Measurements from ENCODE around the gene RASSF6.
"Not testable (repeated sequence)": the region's sequence is repeated elsewhere in the genome, so short reads cannot be mapped to it uniquely, and the experiment has no call there.

The RASSF6 gene

DNA sequence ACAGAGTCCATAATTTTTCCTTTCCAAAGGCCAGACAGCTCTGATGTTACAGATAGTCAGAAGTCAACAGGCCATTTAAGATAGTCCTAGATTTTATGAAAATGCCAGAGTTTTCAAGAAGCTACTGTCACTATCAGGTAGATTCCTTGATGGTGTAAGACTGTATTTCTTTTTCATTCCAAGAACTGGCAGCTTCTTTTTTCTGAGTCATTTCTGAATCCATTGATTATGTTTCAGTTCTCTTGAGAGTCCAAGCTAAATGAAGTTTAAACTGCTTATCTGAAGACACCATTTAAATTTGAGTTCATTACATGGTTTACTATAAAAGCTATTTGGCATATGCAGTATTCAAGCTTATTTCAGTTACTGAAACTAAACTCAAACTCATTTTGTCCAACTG is 44.6 kb downstream of the RASSF6 start:
- no peak for DNase-seq

DNA sequence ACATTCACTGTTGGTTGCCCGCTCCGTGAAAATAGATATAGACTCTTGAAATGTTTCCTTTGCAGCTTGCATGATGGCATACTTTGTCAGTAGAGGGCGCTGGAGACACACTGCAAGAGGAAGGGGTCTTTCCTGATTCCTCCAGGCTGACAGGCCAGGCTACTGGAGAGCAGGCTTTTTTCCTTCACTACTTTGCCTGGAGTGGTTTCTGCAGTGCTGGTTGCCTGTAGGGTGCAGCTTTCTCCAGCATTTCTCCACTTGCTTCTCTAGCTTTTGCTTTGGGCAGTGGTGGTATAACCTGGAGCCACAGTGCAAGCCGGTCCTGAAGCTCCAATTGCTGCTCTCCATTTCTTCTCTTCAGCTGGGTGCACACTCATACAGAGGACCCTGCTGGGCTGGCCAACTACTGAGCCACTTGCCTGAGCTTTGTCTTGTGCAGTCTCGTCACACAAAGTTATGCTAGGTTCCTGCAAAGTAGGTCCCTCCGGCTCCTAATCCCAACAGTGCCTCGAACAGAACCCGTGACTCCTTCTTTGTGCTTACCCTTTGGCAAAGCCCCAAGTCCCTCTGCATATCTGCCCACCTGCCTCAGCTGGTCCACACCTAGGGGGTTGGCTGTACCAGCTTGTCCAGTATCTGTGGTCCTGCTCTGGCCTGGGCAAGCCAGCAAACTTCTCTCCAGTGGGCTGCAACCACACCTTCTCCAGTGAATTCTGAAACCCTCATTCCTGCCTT is 46.3 kb downstream of the RASSF6 start:
- peak; percentile 81 for DNase-seq

DNA sequence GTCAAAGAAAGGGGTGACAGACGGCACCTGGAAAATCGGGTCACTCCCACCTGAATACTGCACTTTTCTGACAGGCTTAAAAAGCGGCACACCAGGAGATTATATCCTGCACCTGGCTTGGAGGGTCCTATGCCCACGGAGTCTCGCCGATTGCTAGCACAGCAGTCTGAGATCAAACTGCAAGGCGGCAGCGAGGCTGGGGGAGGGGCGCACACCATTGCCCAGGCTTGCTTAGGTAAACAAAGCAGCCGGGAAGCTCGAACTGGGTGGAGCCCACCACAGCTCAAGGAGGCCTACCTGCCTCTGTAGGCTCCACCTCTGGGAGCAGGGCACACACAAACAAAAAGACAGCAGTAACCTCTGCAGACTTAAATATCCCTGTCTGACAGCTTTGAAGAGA is 69.4 kb downstream of the RASSF6 start:
- DNase-seq, result not testable (repeated sequence)

DNA sequence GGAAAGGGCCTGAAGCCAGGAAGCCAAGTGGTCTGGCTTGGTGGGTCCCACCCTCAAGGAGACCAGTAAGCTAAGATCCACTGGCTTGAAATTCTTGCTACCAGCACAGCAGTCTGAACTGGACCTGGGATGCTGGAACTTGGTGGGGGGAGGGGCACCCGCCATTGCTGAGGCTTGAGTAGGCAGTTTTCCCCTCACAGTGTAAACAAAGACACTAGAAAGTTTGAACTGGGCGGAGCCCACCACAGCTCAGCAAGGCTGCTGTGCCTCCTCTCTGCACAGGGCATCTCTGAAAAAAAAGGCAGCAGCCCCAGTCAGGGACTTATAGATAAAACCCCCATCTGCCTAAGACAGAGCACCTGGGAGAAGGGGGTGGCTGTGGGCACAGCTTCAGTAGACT is 75.6 kb downstream of the RASSF6 start:
- no peak for DNase-seq

DNA sequence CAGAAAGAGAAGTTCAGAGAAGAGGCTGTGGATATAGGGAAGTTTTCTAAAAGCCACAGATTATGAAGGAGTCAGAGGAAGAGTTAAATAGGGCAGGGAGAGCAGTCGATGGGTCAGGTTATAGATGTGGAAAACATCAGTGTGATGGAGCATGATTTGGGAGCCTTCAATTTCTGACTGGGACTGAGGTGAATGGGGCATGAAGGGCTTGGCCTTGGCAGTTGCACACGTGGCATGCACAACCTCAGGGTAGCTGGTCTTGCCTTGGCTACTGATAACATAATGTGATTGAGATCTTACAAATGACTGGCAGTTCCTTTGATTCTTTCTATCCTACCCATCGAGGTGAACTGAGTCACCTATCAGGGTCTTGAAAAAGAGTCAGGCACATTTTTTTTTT is 79.0 kb downstream of the RASSF6 start:
- no peak for DNase-seq

DNA sequence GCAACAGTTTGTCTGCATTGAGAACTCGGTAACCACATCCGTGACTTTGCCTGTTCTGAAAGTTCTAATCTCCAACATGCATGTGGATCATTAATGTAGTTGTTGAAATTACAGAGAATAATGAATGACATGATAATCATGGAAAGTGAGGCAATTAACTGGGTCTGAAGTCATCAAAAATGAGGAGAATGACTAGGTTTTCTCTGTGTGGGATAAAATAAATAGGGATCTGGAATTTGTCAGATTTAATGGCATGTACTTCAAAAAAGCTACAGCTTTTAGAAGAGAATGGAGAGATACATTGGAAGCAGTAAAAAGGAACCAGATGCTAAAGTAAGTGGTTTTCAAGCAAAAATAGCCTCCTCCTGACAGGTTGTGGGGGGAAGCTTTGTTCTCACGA is 79.4 kb downstream of the RASSF6 start:
- DNase-seq, result no peak

DNA sequence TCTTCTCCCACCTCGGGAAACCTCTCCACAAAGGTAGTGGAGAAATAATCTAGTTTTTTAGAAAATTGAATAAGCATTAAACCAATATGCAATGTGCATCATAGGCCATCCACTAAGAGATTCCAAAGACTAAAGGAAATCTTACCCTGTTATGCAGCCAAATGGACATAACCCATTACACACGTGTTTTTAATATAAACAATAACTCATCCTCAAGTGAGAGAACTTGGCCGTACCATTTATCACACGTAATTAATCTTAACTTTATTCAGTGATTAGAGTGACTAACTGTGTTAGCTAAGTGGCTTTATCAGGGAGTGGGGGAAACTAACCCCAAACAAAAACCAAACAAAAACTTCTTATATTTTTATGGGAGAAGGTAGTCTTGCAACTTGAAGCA is 80.8 kb downstream of the RASSF6 start:
- DNase-seq, result no peak

DNA sequence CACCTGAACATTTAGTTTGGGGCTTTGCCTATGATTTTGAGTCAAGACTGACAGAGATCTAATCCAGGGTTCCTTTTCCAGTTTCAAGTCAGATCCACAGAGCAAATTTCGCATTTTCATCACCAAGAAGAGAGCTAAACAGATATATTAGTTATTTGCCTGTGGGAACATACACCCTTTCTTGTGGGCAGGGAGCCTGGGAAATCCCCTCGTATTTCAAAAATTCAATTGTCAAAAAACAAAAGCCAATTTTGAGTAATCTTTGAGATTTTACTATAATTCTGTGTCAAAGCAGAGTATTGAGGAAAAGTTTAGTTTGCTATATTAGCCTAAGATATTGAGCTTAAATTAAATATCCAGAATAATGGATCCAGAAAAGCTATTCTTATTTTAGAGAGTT is 82.1 kb downstream of the RASSF6 start:
- no peak for DNase-seq

DNA sequence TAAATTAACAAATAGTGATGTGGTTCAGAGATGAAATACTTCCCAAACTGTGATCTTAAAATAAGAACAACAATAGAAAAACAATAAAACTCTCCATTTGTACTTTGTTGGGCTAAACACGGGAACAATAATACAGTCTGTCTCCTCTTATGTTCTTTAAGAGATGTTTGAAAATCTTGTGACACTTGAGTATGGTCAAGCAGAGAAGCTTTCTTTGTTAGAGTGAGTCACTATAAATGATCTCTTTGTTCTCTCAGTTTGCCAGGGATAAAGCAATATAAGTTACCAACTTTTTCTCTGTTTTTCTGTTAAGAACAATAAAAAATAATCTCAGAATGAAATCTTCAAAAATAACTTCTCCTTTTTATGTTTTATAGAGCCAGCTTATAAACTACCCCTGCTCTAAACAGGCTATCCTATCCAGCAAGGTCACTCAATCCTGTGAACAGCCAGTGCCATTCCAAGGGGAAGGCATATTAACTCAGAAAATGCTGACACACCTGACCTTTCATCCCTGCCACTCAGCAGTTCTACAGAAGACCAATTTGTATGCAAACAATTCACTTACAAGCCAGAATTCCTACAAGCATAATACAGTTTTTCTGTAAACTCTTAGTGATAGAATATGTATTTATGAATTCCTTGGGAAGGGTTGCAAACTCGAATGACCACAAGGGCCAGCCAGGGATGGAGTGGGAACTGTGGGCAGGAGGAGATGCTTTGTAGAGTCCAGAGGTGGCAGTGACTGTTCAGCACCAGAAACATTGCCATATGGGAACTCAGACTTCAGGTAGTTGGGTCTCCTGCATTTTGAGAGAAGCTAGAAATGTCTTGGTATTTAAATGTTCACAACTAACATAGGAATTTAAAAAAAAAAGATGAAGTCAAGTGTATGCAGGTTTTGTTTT is 86.5 kb downstream of the RASSF6 start:
- DNase-seq, result no peak

DNA sequence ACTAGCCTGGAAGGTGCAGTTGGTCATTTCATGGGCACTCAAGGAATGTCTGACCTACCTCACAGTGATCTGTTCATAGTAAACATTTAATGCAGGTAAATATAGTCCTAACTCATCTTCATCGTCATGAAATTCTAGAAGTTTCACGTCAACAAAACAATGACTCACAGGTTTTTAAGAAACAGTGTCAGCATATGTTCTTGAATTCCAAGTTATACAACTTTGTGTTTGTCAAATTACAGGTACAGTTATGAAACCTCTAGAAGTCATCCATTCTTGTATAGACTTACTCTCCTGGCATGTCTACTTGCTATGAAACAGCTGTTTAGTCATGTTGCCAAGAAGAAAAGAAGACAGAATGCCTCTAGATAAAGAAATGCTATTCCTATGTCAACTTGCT is 92.1 kb downstream of the RASSF6 start:
- no peak for DNase-seq

DNA sequence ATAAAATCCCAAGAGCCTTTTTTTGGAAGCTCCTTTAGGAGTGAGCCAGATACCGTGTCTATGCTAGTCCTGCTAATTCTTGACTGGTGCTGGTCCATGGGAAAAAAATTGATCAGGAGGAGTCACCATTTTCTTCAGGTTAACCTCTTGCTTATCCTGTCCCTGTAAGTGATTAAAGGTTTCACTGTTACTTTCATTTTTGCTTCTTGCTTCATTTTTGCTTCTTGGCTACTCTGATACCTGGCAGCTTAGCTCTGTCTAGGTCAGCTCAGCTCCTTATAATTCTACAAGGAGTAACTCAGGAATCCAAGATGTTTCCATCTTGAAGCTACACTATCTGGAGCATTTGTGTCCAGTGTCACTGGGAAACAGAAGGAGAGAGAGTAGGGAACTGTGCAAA is 93.0 kb downstream of the RASSF6 start:
- DNase-seq, result no peak

DNA sequence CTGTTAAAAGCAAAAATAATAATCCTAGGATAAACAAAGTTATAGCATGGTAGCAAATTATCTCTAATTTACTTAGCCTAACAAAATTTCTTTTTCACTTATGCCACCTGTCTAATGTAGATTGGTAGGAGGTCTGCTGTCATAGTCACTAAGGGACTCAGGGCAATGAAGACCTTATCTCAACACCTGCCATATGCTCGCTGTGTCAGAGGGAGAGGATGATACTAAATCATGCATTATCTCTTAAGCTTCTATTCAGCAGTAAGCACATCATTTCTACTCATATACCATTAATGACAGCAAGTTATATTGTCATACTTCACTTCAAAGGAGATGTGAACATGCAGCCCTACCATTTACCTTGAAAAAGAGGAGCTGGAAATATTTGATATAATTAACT is 94.6 kb downstream of the RASSF6 start:
- no peak for DNase-seq

DNA sequence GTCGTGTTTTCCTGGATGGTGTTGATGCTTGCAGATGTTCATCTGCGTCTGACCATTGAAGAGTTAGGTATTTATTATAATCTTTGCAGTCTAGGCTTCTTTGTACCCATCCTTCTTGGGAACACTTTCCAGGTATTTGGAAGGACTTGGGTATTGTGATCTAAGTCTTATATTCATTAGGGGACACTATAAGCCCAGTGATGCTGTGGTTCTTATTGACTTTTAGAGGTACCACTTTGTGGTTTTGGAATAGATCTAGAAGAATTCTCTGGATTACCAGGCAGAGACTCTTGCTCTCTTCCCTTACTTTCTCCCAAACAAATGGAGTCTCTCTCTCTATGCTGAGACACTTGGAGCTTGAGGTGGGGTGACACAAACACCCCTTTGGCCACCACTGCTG is 97.1 kb downstream of the RASSF6 start:
- DNase-seq, result no peak
